B cell (primary cell): ENCODE results near the gene CNST. TPM values are rescaled to one million over a fixed set of nuclear protein-coding genes. Genes with fewer than 3 reads are reported as not detected.
A peak's percentile ranks its signal among the peaks of the same experiment; 100 is the strongest.

Experiments used
- ATAC-seq: fragments of 200-7000 bp; cut with Tn5 transposase; one replicate; pipeline ENCODE4 v1.10.0; 2021; ENCODE audit warnings: low read depth, mild to moderate bottlenecking, moderate number of reproducible peaks, moderate library complexity
- CTCF ChIA-PET: fragments of 350-600 bp; sonication (Branson Sonifier 250); formaldehyde crosslinking; loops from one replicate; lab custom pipeline; 2021; ENCODE audit warnings: antibody characterized with exemption, inconsistent platforms; lab: Charles Lee
- POLR2A ChIA-PET: fragments of 350-600 bp; sonication (Branson Sonifier 250); formaldehyde crosslinking; loops from one replicate; lab custom pipeline; 2021; ENCODE audit warnings: antibody characterized with exemption; lab: Charles Lee
- DNase-seq: peaks from one replicate; pipeline ENCODE4 v3.0.0; 2013
- H2AFZ ChIP-seq: 2 replicates; pipeline ENCODE4 v1.6.1; 2012; ENCODE audit warnings: mild to moderate bottlenecking, low read depth, low read length; ENCODE audit not compliant: insufficient read depth, poor library complexity, severe bottlenecking
- H3K27ac ChIP-seq, 2 donors: 1 replicate in 1 of 2; 2 replicates in 1 of 2; pipeline ENCODE4 v1.5.1; 2012 to 2013; ENCODE audit warnings: low read length in 2 of 2, mild to moderate bottlenecking in 2 of 2, moderate library complexity in 1 of 2
- H3K27me3 ChIP-seq, 4 experiments: fragments of 200-600 bp in 1 of 4; sonication (generic) in 1 of 4; replicated peaks in 1 of 4; 1 replicate in 2 of 4; 2 replicates in 2 of 4; pipeline versions ENCODE4 v1.6.1 to v1.7.0; 2013 to 2016; ENCODE audit warnings: low read length in 3 of 4, mild to moderate bottlenecking in 2 of 4, mixed read lengths in 1 of 4, moderate library complexity in 1 of 4; ENCODE audit not compliant: insufficient read depth in 4 of 4, control insufficient read depth in 3 of 4; ENCODE audit errors: control extremely low read depth in 1 of 4
- H3K36me3 ChIP-seq, 2 experiments: replicated peaks in 1 of 2; 1 replicate in 1 of 2; 2 replicates in 1 of 2; pipeline versions ENCODE4 v1.6.1 to v1.7.1; 2013; ENCODE audit warnings: low read length in 1 of 2; ENCODE audit not compliant: insufficient read depth in 2 of 2, control insufficient read depth in 1 of 2; ENCODE audit errors: control extremely low read depth in 1 of 2, extremely low read depth in 1 of 2
- H3K4me1 ChIP-seq, 2 donors: fragments of 200-600 bp in 1 of 2; sonication (generic) in 1 of 2; 1 replicate in 1 of 2; 2 replicates in 1 of 2; pipeline versions ENCODE4 v1.5.1 to v1.6.1; 2013 to 2017; ENCODE audit warnings: low read length in 2 of 2; ENCODE audit not compliant: control insufficient read depth in 2 of 2, insufficient read depth in 2 of 2
- H3K4me2 ChIP-seq: replicated peaks from 2 replicates; pipeline ENCODE3; 2012; ENCODE audit warnings: mild to moderate bottlenecking, low read depth, low read length; ENCODE audit not compliant: poor library complexity, severe bottlenecking
- H3K4me3 ChIP-seq, 5 experiments: fragments of 200-600 bp in 1 of 5; sonication (generic) in 1 of 5; 1 replicate in 3 of 5; 2 replicates in 2 of 5; pipeline versions ENCODE4 v1.5.1 to v1.7.0; 2011 to 2016; ENCODE audit warnings: low read length in 4 of 5, mild to moderate bottlenecking in 4 of 5, low read depth in 2 of 5, control low read depth in 1 of 5, moderate library complexity in 1 of 5; ENCODE audit not compliant: insufficient read depth in 1 of 5; ENCODE audit errors: control extremely low read depth in 1 of 5, extremely low read depth in 1 of 5
- H3K79me2 ChIP-seq: fragments of 200-600 bp; sonication (generic); one replicate; pipeline ENCODE4 v1.6.0; 2016; ENCODE audit warnings: low read length; ENCODE audit not compliant: control insufficient read depth, insufficient read depth
- H3K9ac ChIP-seq: fragments of 200-600 bp; sonication (generic); 2 replicates; pipeline ENCODE4 v1.6.1; 2017; ENCODE audit warnings: mild to moderate bottlenecking, low read length, moderate library complexity
- H3K9me3 ChIP-seq, 3 donors: one replicate each; pipeline versions ENCODE4 v1.6.1 to v1.7.1; 2013; ENCODE audit warnings: low read length in 2 of 3; ENCODE audit not compliant: control insufficient read depth in 2 of 3, insufficient read depth in 1 of 3; ENCODE audit errors: control extremely low read depth in 1 of 3
- H4K20me1 ChIP-seq: 2 replicates; pipeline ENCODE4 v1.6.0; 2012; ENCODE audit warnings: mild to moderate bottlenecking, low read length; ENCODE audit not compliant: insufficient read depth, control insufficient read depth, poor library complexity, severe bottlenecking
- H3K27ac Mint-ChIP-seq: one replicate; pipeline ENCODE4 v1.8.0; 2021; ENCODE audit warnings: mixed read lengths
- H3K27me3 Mint-ChIP-seq: one replicate; pipeline ENCODE4 v1.8.0; 2021; ENCODE audit warnings: mixed read lengths
- H3K4me1 Mint-ChIP-seq: one replicate; pipeline ENCODE4 v1.8.0; 2021; ENCODE audit warnings: mixed read lengths
- H3K4me3 Mint-ChIP-seq: one replicate; pipeline ENCODE4 v1.8.0; 2021; ENCODE audit warnings: mixed read lengths
- H3K9me3 Mint-ChIP-seq: one replicate; pipeline ENCODE4 v1.8.0; 2022; ENCODE audit warnings: mixed read lengths; ENCODE audit not compliant: insufficient read depth
- CTCF ChIP-seq: fragments of 200-600 bp; IDR thresholded peaks from one replicate; pipeline ENCODE4 v1.8.0; 2022; ENCODE audit warnings: antibody characterized with exemption, mild to moderate bottlenecking
- EZH2 ChIP-seq: IDR thresholded peaks from 2 replicates; pipeline ENCODE4 v1.6.1; 2012; ENCODE audit warnings: borderline replicate concordance, low read depth, mild to moderate bottlenecking, moderate library complexity, low read length; ENCODE audit not compliant: insufficient read depth, poor library complexity, severe bottlenecking
- WGBS: methylation state at CpG from one replicate; pipeline ENCODE4 v1.1.5; 2013; ENCODE audit warnings: missing lambda C conversion rate; ENCODE audit not compliant: insufficient coverage; 5-methylcytosine and 5-hydroxymethylcytosine counted together
- intact Hi-C: fragments of 100-400 bp; cut with micrococcal nuclease; formaldehyde crosslinking; loops from one replicate; pipeline ENCODE4 v1.10.0; 2022
- polyA plus RNA-seq: library from polyadenylated mRNA; depleted of rRNA; stranded (reverse); fragments of >200 nt; gene quantifications from 2 replicates; pipeline ENCODE4 v1.2.3, GENCODE V29; 2012
- total RNA-seq, 2 donors: library from RNA; stranded (reverse); fragments of 120-200 nt in 1 of 2; gene quantifications; 1 replicate in 1 of 2; 2 replicates in 1 of 2; pipeline versions ENCODE4 v1.2.3 to v1.2.4, GENCODE V29; 2013 to 2022

The CNST gene
- total and polyA plus RNA-seq, 2 donors (not counting 1 experiment from before 2014, with no cell fraction given) = 26.9 to 54.0 TPM

- no peaks in the 10 kb centered on the region for H3K27me3 Mint-ChIP-seq
- peak overlapping the region; percentile 40 for H3K9ac ChIP-seq
- no peak overlapping the region for H3K4me3 Mint-ChIP-seq
- peaks cover 61% of the 10 kb centered on the region for H3K4me1 Mint-ChIP-seq
- H3K9me3 Mint-ChIP-seq = peaks cover 2% of the 10 kb centered on the region
- H3K36me3 ChIP-seq = peaks cover 0 to 2% of the 10 kb centered on the region in 2 experiments
- H3K4me1 ChIP-seq = peaks cover 64 to 69% of the 10 kb centered on the region in 2 donors
- WGBS = 83% methylated on average over 1 of the region's 1 CpG
- H3K27ac ChIP-seq = peak overlapping the region; percentile 65 to 83
- ChIA-PET POLR2A (no interaction called here), CTCF (interaction anchor here (1.2 kb wide), 1 partner anchor 11 kb away, joined by 3 read pairs; no protein-coding TSS in a partner anchor)
- H4K20me1 ChIP-seq = peaks cover 7% of the 10 kb centered on the region
- TF ChIP-seq EZH2 (no peak), CTCF (no peak)
- peak overlapping the region; percentile 95 for H3K27ac Mint-ChIP-seq
- H3K9me3 ChIP-seq = peaks cover 0 to 10% (median 3%) of the 10 kb centered on the region in 3 donors
- H2AFZ ChIP-seq = no peak overlapping the region
- H3K4me2 ChIP-seq = peak overlapping the region; percentile 64
- peaks cover 97% of the 10 kb centered on the region for H3K79me2 ChIP-seq
- ATAC-seq (no peak), DNase-seq (no peak)
- H3K27me3 ChIP-seq = no peaks in the 10 kb centered on the region
- H3K4me3 ChIP-seq = peak overlapping the region in 1 of 5 experiments; percentile 26
- intact Hi-C loops = loop anchor here (10.0 kb wide), 1 partner anchor 83 kb away; no protein-coding TSS in a partner anchor
Observed at GRCh38 chr1:246571953-246572352, 5.7 kb downstream of the CNST start.

DNA sequence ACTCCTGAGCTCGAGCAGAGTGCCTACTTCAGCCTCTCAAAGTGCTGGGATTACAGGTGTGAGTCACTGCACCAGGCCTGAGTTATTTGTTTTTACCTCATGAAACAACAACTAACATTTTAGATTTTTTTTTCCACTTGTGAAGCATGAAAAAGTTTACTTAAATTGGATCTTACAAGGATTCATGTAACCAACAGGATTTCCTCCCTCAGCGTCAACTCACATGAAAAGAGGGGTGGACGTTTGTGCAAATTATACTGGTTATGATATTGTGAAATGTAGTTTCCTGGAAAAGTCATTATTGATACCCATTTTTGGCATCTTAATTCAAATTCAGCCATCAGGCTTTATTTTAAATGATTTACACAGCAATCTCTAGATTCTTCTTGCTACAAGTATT lies 6.5 kb downstream of the CNST start:
- DNase-seq (no peak), ATAC-seq (no peak)
- intact Hi-C loops = loop anchor here (10.0 kb wide), 1 partner anchor 82 kb away; no protein-coding TSS in a partner anchor
- POLR2A ChIA-PET = no interaction called here
- no peaks in the 10 kb centered on the region for H3K27me3 Mint-ChIP-seq
- peaks cover 9% of the 10 kb centered on the region for H4K20me1 ChIP-seq
- peaks cover 64% of the 10 kb centered on the region for H3K4me1 Mint-ChIP-seq
- H3K4me3 Mint-ChIP-seq = peak overlapping the region; percentile 34
- TF ChIP-seq EZH2 (no peak), CTCF (no peak)
- H3K4me3 ChIP-seq = peak overlapping the region in 1 of 5 experiments; percentile 10
- peaks cover 2% of the 10 kb centered on the region for H3K9me3 Mint-ChIP-seq
- no peaks in the 10 kb centered on the region for H3K27me3 ChIP-seq
- peak overlapping the region; percentile 54 for H3K4me2 ChIP-seq
- H3K27ac Mint-ChIP-seq = peak overlapping the region; percentile 68
- H3K9ac ChIP-seq = no peak overlapping the region
- peaks cover 69 to 71% of the 10 kb centered on the region in 2 donors for H3K4me1 ChIP-seq
- H3K79me2 ChIP-seq = peaks cover 97% of the 10 kb centered on the region
- H3K9me3 ChIP-seq = peaks cover 0 to 10% (median 3%) of the 10 kb centered on the region in 3 donors
- peaks cover 0 to 2% of the 10 kb centered on the region in 2 experiments for H3K36me3 ChIP-seq
- 67% methylated on average over 1 of the region's 3 CpGs for WGBS
- H2AFZ ChIP-seq = no peak overlapping the region
- H3K27ac ChIP-seq = peak overlapping the region; percentile 40 to 83
- CTCF ChIA-PET = no interaction called here
